ENCODE results near the gene FREM3.

DNA sequence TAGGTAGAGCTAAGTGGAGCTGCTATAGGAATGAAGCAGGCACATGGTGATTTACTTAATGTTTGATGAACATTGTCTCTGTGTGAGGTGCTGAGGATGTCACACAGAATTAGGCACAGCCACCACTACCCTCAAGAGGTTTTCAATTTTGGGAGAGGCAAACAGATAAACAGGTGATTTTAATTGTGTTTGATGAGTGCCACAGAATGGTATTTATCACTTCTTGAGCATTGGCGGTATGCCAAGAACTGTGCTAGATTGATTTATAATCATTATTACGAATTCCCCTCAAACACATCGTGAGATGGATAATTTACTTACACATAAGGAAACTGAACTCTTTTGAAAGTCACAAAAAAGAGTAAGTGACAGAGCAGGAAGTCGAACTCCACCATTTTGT, 74.8 kb downstream of the FREM3 start:
- no peak for TF ChIP-seq FOSL2 (IDR thresholded peaks at IDR 0.05)
- no peak for TF ChIP-seq FOSL2 (CRISPR knock-in tag; IDR thresholded peaks at IDR 0.05)
- TF ChIP-seq, protein P1, sequence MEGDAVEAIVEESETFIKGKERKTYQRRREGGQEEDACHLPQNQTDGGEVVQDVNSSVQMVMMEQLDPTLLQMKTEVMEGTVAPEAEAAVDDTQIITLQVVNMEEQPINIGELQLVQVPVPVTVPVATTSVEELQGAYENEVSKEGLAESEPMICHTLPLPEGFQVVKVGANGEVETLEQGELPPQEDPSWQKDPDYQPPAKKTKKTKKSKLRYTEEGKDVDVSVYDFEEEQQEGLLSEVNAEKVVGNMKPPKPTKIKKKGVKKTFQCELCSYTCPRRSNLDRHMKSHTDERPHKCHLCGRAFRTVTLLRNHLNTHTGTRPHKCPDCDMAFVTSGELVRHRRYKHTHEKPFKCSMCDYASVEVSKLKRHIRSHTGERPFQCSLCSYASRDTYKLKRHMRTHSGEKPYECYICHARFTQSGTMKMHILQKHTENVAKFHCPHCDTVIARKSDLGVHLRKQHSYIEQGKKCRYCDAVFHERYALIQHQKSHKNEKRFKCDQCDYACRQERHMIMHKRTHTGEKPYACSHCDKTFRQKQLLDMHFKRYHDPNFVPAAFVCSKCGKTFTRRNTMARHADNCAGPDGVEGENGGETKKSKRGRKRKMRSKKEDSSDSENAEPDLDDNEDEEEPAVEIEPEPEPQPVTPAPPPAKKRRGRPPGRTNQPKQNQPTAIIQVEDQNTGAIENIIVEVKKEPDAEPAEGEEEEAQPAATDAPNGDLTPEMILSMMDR (IDR thresholded peaks at IDR 0.05), result no peak
- TF ChIP-seq, protein P2, sequence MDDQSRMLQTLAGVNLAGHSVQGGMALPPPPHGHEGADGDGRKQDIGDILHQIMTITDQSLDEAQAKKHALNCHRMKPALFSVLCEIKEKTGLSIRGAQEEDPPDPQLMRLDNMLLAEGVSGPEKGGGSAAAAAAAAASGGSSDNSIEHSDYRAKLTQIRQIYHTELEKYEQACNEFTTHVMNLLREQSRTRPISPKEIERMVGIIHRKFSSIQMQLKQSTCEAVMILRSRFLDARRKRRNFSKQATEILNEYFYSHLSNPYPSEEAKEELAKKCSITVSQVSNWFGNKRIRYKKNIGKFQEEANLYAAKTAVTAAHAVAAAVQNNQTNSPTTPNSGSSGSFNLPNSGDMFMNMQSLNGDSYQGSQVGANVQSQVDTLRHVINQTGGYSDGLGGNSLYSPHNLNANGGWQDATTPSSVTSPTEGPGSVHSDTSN (IDR thresholded peaks at IDR 0.05), result no peak
- no peak for TF ChIP-seq EP300 (IDR thresholded peaks at IDR 0.05)
- TF ChIP-seq FOSB (CRISPR knock-in tag; IDR thresholded peaks at IDR 0.05), result no peak
- no peak for TF ChIP-seq POLR2A (IDR thresholded peaks at IDR 0.05; ENCODE audit: low read length)
- no peak for TF ChIP-seq CEBPB (IDR thresholded peaks at IDR 0.05)
- no peak for TF ChIP-seq KDM1A (IDR thresholded peaks at IDR 0.05; ENCODE audit: low read depth)
- TF ChIP-seq, protein P3, sequence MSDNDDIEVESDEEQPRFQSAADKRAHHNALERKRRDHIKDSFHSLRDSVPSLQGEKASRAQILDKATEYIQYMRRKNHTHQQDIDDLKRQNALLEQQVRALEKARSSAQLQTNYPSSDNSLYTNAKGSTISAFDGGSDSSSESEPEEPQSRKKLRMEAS (IDR thresholded peaks at IDR 0.05), result no peak
- TF ChIP-seq, protein P4, sequence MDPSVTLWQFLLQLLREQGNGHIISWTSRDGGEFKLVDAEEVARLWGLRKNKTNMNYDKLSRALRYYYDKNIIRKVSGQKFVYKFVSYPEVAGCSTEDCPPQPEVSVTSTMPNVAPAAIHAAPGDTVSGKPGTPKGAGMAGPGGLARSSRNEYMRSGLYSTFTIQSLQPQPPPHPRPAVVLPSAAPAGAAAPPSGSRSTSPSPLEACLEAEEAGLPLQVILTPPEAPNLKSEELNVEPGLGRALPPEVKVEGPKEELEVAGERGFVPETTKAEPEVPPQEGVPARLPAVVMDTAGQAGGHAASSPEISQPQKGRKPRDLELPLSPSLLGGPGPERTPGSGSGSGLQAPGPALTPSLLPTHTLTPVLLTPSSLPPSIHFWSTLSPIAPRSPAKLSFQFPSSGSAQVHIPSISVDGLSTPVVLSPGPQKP (IDR thresholded peaks at IDR 0.05; ENCODE audit: low read depth, low read length), result no peak
- no peak for TF ChIP-seq SMC3 (IDR thresholded peaks at IDR 0.05)
- no peak for TF ChIP-seq JUNB (IDR thresholded peaks at IDR 0.05)
- no peak for TF ChIP-seq NFE2L2 (conservative IDR thresholded peaks at IDR 0.05; ENCODE audit: low read length)
- TF ChIP-seq, protein P5, sequence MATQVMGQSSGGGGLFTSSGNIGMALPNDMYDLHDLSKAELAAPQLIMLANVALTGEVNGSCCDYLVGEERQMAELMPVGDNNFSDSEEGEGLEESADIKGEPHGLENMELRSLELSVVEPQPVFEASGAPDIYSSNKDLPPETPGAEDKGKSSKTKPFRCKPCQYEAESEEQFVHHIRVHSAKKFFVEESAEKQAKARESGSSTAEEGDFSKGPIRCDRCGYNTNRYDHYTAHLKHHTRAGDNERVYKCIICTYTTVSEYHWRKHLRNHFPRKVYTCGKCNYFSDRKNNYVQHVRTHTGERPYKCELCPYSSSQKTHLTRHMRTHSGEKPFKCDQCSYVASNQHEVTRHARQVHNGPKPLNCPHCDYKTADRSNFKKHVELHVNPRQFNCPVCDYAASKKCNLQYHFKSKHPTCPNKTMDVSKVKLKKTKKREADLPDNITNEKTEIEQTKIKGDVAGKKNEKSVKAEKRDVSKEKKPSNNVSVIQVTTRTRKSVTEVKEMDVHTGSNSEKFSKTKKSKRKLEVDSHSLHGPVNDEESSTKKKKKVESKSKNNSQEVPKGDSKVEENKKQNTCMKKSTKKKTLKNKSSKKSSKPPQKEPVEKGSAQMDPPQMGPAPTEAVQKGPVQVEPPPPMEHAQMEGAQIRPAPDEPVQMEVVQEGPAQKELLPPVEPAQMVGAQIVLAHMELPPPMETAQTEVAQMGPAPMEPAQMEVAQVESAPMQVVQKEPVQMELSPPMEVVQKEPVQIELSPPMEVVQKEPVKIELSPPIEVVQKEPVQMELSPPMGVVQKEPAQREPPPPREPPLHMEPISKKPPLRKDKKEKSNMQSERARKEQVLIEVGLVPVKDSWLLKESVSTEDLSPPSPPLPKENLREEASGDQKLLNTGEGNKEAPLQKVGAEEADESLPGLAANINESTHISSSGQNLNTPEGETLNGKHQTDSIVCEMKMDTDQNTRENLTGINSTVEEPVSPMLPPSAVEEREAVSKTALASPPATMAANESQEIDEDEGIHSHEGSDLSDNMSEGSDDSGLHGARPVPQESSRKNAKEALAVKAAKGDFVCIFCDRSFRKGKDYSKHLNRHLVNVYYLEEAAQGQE (IDR thresholded peaks at IDR 0.05), result no peak
